Measurements from ENCODE around the gene USP47. TPM values are rescaled to one million over a fixed set of nuclear protein-coding genes. Genes with fewer than 3 reads are reported as not detected.
"Not testable (repeated sequence)": the region's sequence is repeated elsewhere in the genome, so short reads cannot be mapped to it uniquely, and the experiment has no call there.

The USP47 gene
- total RNA-seq, 4 donors from 2014 or later, result 85.2 to 154 (median 94.5) TPM

DNA sequence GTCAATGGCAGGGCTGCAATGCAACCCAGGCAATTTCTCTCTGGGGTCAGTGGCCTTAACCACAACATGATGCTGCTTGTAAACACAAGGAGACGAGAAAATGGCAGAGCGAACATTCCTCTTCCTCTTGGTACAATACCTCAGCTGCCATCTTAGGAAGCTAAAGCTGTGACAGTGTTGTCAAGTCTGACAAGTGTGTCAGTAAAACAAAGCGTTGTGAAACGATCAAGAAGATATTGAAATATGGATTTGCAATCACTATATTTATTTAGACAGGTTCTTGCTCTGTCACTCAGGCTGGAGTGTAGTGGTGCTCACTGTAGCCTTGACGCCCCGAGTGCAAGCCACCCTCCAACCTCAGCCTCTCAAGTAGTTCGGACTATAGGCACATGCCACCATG is 14.5 kb upstream of the USP47 start:
- H3K36me3 ChIP-seq, result no peaks in the 10 kb centered on the region
- no peak overlapping the region for H3K4me3 ChIP-seq (replicated peaks in 1 of 3)
- no peak for TF ChIP-seq POLR2A (IDR thresholded peaks at IDR 0.05)
- TF ChIP-seq, protein P1, sequence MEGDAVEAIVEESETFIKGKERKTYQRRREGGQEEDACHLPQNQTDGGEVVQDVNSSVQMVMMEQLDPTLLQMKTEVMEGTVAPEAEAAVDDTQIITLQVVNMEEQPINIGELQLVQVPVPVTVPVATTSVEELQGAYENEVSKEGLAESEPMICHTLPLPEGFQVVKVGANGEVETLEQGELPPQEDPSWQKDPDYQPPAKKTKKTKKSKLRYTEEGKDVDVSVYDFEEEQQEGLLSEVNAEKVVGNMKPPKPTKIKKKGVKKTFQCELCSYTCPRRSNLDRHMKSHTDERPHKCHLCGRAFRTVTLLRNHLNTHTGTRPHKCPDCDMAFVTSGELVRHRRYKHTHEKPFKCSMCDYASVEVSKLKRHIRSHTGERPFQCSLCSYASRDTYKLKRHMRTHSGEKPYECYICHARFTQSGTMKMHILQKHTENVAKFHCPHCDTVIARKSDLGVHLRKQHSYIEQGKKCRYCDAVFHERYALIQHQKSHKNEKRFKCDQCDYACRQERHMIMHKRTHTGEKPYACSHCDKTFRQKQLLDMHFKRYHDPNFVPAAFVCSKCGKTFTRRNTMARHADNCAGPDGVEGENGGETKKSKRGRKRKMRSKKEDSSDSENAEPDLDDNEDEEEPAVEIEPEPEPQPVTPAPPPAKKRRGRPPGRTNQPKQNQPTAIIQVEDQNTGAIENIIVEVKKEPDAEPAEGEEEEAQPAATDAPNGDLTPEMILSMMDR (IDR thresholded peaks at IDR 0.05), result no peak
- 86 to 92% methylated on average over 7 of the region's 7 CpGs for WGBS, 2 donors
- H3K27me3 ChIP-seq, result no peaks in the 10 kb centered on the region
- H3K27ac ChIP-seq, result no peak overlapping the region
- intact Hi-C loops (cut with DNase I), result no loop called here
- H3K4me1 ChIP-seq, result no peaks in the 10 kb centered on the region
- DNase-seq, result no peak
- H3K9me3 ChIP-seq, result no peaks in the 10 kb centered on the region

DNA sequence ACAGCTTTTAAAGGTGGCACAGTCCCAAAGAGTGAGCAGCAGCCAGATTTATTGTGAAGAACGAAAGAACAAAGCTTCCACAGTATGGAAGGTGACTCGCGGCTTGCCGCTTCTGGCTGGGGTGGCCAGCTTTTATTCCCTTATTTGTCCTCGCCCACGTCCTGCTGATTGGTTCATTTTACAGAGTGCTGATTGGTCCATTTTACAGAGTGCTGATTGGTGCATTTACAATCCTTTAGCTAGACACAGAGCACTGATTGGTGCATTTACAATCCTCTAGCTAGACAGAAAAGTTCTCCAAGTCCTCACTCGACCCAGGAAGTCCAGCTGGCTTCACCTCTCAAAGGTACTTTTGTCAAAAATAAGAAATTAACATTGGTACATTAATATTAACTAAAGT is 10.4 kb upstream of the USP47 start:
- intact Hi-C loops (cut with DNase I); H3K36me3 ChIP-seq; H3K4me3 ChIP-seq (replicated peaks in 1 of 3); H3K27ac ChIP-seq; H3K27me3 ChIP-seq; H3K4me1 ChIP-seq; H3K9me3 ChIP-seq; DNase-seq: not testable (repeated sequence)
- 86 to 87% methylated on average over 7 of the region's 7 CpGs for WGBS, 2 donors

DNA sequence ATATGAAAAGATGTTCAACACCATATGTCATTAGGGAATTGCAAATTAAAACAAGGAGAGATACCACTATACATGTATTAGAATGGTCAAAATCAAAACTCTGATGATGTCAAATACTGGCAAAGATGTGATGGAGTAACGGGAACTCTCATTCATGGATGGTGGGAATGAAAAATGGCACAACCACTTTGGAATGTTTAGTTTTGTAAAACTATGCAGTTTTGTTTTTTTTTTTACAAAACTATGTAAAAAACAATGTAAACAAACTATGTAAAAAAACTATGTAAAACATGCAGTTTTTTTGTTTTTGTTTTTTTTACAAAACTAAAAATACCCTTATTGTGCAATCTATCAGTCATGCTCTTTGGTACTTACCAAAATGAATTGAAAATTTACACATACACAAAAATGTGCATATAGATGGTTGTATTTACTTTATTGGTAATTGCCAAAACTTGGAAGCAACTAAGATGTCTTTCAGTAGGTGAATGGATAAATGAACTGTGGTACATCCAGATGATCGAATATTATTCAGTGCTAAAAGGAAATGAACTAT is 5.0 kb upstream of the USP47 start:
- no peaks in the 10 kb centered on the region for H3K36me3 ChIP-seq
- DNase-seq, result no peak
- H3K27me3 ChIP-seq, result no peaks in the 10 kb centered on the region
- 92 to 94% methylated on average over 2 of the region's 2 CpGs for WGBS, 2 donors
- H3K4me1 ChIP-seq, result no peaks in the 10 kb centered on the region
- H3K9me3 ChIP-seq, result no peaks in the 10 kb centered on the region
- no peak overlapping the region for H3K4me3 ChIP-seq (replicated peaks in 1 of 3)
- H3K27ac ChIP-seq, result no peak overlapping the region
- intact Hi-C loops (cut with DNase I), result no loop called here
- TF ChIP-seq, protein P1 (IDR thresholded peaks at IDR 0.05), result no peak
- TF ChIP-seq POLR2A (IDR thresholded peaks at IDR 0.05), result no peak

DNA sequence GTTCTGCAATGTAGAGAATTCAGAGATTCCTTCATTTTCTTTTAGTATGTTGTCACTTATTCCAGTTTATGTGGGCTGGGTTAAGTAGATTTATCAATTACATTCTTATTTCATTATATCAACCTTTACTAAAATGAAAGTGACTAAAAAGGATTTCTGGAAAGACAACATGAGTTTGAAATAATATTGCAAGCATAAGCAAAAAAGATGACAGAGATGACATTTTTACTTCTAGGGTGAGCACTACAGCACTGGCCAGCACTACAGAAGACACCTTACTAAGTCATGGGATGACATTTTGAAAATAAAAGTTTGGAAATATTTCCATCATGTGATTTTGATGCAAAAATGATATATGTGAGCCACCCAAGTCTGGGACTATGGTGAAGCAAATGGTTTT is 2.1 kb upstream of the USP47 start:
- H3K9me3 ChIP-seq, result no peaks in the 10 kb centered on the region
- TF ChIP-seq, protein P1 (IDR thresholded peaks at IDR 0.05), result no peak
- no peak for TF ChIP-seq POLR2A (IDR thresholded peaks at IDR 0.05)
- H3K4me3 ChIP-seq (replicated peaks in 1 of 3), result no peak overlapping the region
- intact Hi-C loops (cut with DNase I), result no loop called here
- H3K27me3 ChIP-seq, result no peaks in the 10 kb centered on the region
- DNase-seq, result no peak
- H3K4me1 ChIP-seq, result peaks cover 12 to 14% of the 10 kb centered on the region in 2 donors
- no peaks in the 10 kb centered on the region for H3K36me3 ChIP-seq
- no peak overlapping the region for H3K27ac ChIP-seq

DNA sequence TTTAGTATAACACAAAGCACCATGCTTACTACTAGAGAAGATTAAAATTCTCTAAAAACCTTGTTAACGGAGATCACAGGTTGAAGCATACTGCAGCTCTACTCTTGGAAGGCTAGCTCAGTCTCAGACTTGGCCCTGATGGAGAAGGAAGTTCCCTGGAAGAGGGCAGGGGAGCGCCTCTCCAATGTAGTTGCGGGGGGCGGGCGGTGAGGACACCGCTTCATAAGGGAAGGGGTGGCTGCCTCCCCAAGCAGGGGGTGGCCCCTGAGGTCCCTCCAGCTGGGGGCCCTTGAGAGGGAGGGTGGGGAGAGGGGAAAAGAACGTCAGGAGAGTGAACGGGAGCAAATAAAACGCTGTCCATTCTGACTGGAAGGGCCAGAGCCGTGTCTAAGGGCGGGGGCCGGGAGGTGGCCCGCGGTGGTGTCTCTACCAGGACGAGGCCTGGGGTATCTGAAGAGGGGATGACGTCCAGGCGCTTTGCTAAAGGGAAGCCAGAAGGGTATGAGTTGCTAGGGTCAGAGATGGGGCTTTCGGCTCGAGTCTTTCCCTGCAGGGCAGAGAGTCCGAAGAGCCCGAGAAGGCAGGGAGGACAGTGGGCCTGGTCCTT is 553 bp upstream of the USP47 start:
- Histone ChIP-seq H3K4me3 (replicated peaks in 1 of 3) (peak overlapping the region; percentile 58 to 83 (median 60)), H3K27me3 (no peaks in the 10 kb centered on the region), H3K4me1 (peaks cover 24 to 25% of the 10 kb centered on the region in 2 donors), H3K36me3 (no peaks in the 10 kb centered on the region), H3K27ac (peak overlapping the region; percentile 96 to 99 (median 99)), H3K9me3 (no peaks in the 10 kb centered on the region)
- TF ChIP-seq, protein P1 (IDR thresholded peaks at IDR 0.05), result peak in 1 of 6 experiments; percentile 18
- peak in 1 of 2 donors; percentile 3 for TF ChIP-seq POLR2A (IDR thresholded peaks at IDR 0.05)
- peak; percentile 40 to 46 for DNase-seq
- WGBS, 2 donors, result 6 to 15% methylated on average over 16 to 18 of the region's 21 CpGs
- intact Hi-C loops (cut with DNase I), result no loop called here

Measured in thyroid gland (tissue), 4 donors.